K562 (cell line): Measurements from ENCODE around the gene PES1. TPM values are rescaled to one million over a fixed set of nuclear protein-coding genes. Genes with fewer than 3 reads are reported as not detected.

Experiments used
- ATAC-seq: fragments of 200-7000 bp; cut with Tn5 transposase; 3 replicates; pipeline ENCODE4 v1.9.1; 2020; ENCODE audit warnings: moderate library complexity
- BruUV-seq: library from RNA; stranded (reverse); fragments of 400-500 nt; replicated peaks from 2 replicates; lab custom pipeline; 2021; lab: Mats Ljungman, UMichigan
- CTCF ChIA-PET: fragments of 300-600 bp; formaldehyde crosslinking; extraction: SDS; loops from one replicate; lab custom pipeline; 2021; ENCODE audit warnings: low intra/inter-chr PET ratio; lab: Yijun Ruan, JAX
- POLR2A ChIA-PET: fragments of 300-600, 350-650 bp; sonication (Branson Sonifier 250); formaldehyde crosslinking; extraction: SDS; loops from one replicate; lab custom pipeline; 2021; ENCODE audit warnings: antibody characterized with exemption, inconsistent platforms; lab: Yijun Ruan, JAX
- DNase-seq, 4 experiments: peaks; one replicate each; pipeline versions ENCODE4 v3.0.0 to v3.0.0-alpha.2; 2011 to 2018; ENCODE audit warnings: low spot score in 3 of 4, mixed read lengths in 3 of 4; ENCODE audit errors: extremely low read depth in 1 of 4
- FAIRE-seq: peaks from 2 replicates; lab custom pipeline; 2011; peaks lifted over from hg19 to GRCh38; lab: Jason Lieb, UNC
- H2AFZ ChIP-seq: 2 replicates; pipeline ENCODE4 v1.6.0; 2011; ENCODE audit warnings: low read depth, low read length, control low read depth, inconsistent platforms
- H3K27ac ChIP-seq: fragments of 200-600 bp; 3 replicates; pipeline ENCODE4 v1.8.0; 2011; ENCODE audit warnings: low read depth, mild to moderate bottlenecking, control low read depth, inconsistent platforms, low read length, moderate library complexity, mixed read lengths; ENCODE audit errors: extremely low read depth
- H3K27me3 ChIP-seq, 2 experiments: fragments of 300-600 bp in 1 of 2; 2 replicates in 1 of 2; 3 replicates in 1 of 2; pipeline versions ENCODE4 v1.6.0 to v1.8.0; 2011; ENCODE audit warnings: inconsistent platforms in 2 of 2, low read length in 2 of 2, mild to moderate bottlenecking in 1 of 2, mixed read lengths in 1 of 2, moderate library complexity in 1 of 2; ENCODE audit not compliant: control insufficient read depth in 2 of 2, insufficient read depth in 2 of 2
- H3K36me3 ChIP-seq: fragments of 300-600 bp; 3 replicates; pipeline ENCODE4 v1.8.0; 2011; ENCODE audit warnings: mild to moderate bottlenecking, low read length, inconsistent platforms; ENCODE audit not compliant: control insufficient read depth, insufficient read depth
- H3K4me1 ChIP-seq, 2 experiments: fragments of 200-600 bp in 1 of 2; replicated peaks in 1 of 2; 2 replicates in 1 of 2; 3 replicates in 1 of 2; pipeline versions ENCODE4 v1.5.1 to v1.8.0; 2011; ENCODE audit warnings: inconsistent platforms in 2 of 2, low read length in 2 of 2, mild to moderate bottlenecking in 1 of 2, mixed read lengths in 1 of 2, moderate library complexity in 1 of 2; ENCODE audit not compliant: control insufficient read depth in 2 of 2, insufficient read depth in 2 of 2
- H3K4me2 ChIP-seq: 2 replicates; pipeline ENCODE4 v1.6.1; 2011; ENCODE audit warnings: low read length, control low read depth, inconsistent platforms, mixed read lengths; ENCODE audit not compliant: insufficient read depth
- H3K4me3 ChIP-seq: fragments of 200-600 bp; sonication (generic), shearing (Covaris generic); 2 replicates; pipeline ENCODE4 v1.5.1; 2016; ENCODE audit warnings: control low read depth, inconsistent platforms
- H3K79me2 ChIP-seq: fragments of 200-600 bp; 3 replicates; pipeline ENCODE4 v1.8.0; 2011; ENCODE audit warnings: low read length, inconsistent platforms; ENCODE audit not compliant: control insufficient read depth, insufficient read depth
- H3K9ac ChIP-seq, 2 experiments: 2 replicates each; pipeline versions ENCODE4 v1.6.0 to v1.6.1; 2011; ENCODE audit warnings: low read depth in 2 of 2, low read length in 2 of 2, control low read depth in 1 of 2, inconsistent platforms in 1 of 2, mild to moderate bottlenecking in 1 of 2, mixed read lengths in 1 of 2; ENCODE audit not compliant: insufficient read depth in 1 of 2
- H3K9me1 ChIP-seq: one replicate; pipeline ENCODE4 v1.6.0; 2011; ENCODE audit warnings: inconsistent platforms, mild to moderate bottlenecking, low read length, moderate library complexity; ENCODE audit not compliant: control insufficient read depth, insufficient read depth
- H3K9me3 ChIP-seq: replicated peaks from 2 replicates; pipeline ENCODE4 v1.5.1; 2011; ENCODE audit warnings: low read depth, low read length, inconsistent platforms; ENCODE audit not compliant: control insufficient read depth, insufficient read depth
- H4K20me1 ChIP-seq: replicated peaks from 2 replicates; pipeline ENCODE4 v1.6.1; 2011; ENCODE audit warnings: low read length, inconsistent platforms, mixed read lengths; ENCODE audit not compliant: control insufficient read depth, insufficient read depth
- ILF3 ChIP-seq: fragments of 450-650 bp; IDR thresholded peaks from 2 replicates; pipeline ENCODE4 v1.6.1; 2018; ENCODE audit warnings: antibody characterized with exemption, mild to moderate bottlenecking, moderate library complexity, borderline replicate concordance
- SRSF9 ChIP-seq: fragments of 200-400 bp; formaldehyde crosslinking; IDR thresholded peaks from 2 replicates; pipeline ENCODE4 v1.6.1; 2017; ENCODE audit warnings: low read depth, low read length, borderline replicate concordance
- TARDBP ChIP-seq: fragments of 450-650 bp; IDR thresholded peaks from 2 replicates; pipeline ENCODE4 v1.6.1; 2016
- TEAD1 ChIP-seq, 2 experiments: fragments of 450-650 bp in 1 of 2; sonication (generic) in 1 of 2; formaldehyde crosslinking; IDR thresholded peaks; 2 replicates each; pipeline versions ENCODE4 v1.4.0 to v1.8.0; 2020 to 2022; ENCODE audit warnings: mild to moderate bottlenecking in 2 of 2, missing genetic modification reagents in 1 of 2
- TSC22D4 ChIP-seq: fragments of 450-650 bp; IDR thresholded peaks from 2 replicates; pipeline ENCODE4 v1.6.1; 2016; ENCODE audit warnings: missing genetic modification characterization, missing biosample characterization, control low read depth
- ZBTB40 ChIP-seq, 2 experiments: fragments of 450-650 bp in 1 of 2; sonication (generic) in 1 of 2; formaldehyde crosslinking in 1 of 2; IDR thresholded peaks; 2 replicates each; pipeline versions ENCODE4 v1.7.1 to v1.9.0; 2016 to 2022; ENCODE audit warnings: inconsistent platforms in 1 of 2, mild to moderate bottlenecking in 1 of 2, missing genetic modification reagents in 1 of 2
- ZNF354B ChIP-seq: fragments of 250-450 bp; sonication (Bioruptor Pico); IDR thresholded peaks from 2 replicates; pipeline ENCODE4 v1.4.0; 2020
- ZNF431 ChIP-seq: sonication (generic); formaldehyde crosslinking; IDR thresholded peaks from 2 replicates; pipeline ENCODE4 v1.8.0; 2022; ENCODE audit warnings: mild to moderate bottlenecking, missing genetic modification reagents
- ZNF695 ChIP-seq: fragments of 450-650 bp; formaldehyde crosslinking; IDR thresholded peaks from 2 replicates; pipeline ENCODE4 v1.4.0; 2020; ENCODE audit warnings: mild to moderate bottlenecking, moderate library complexity
- WGBS: fragments of 100-300 bp; shearing (Covaris generic); methylation state at CpG from one replicate; pipeline ENCODE4 v1.1.6; 2016; ENCODE audit warnings: low coverage, mixed read lengths; ENCODE audit not compliant: insufficient coverage; ENCODE audit errors: missing lambda C conversion rate; 5-methylcytosine and 5-hydroxymethylcytosine counted together
- in situ Hi-C: fragments of 300-500 bp; cut with MboI; formaldehyde crosslinking; loops from 4 replicates; pipeline ENCODE4 v1.15.0; 2018; ENCODE audit warnings: inconsistent platforms, mixed read lengths
- intact Hi-C: fragments of 100-400 bp; cut with micrococcal nuclease; formaldehyde crosslinking; loops from 2 replicates; pipeline ENCODE4 v1.14.2; 2022
- polyA plus RNA-seq, 8 experiments: library from polyadenylated mRNA; depleted of rRNA in 4 of 8; stranded (reverse) in 5 of 8; unstranded in 3 of 8; fragments of >200 nt; fragmentation: Nextera tagmentation in 2 of 8; fragmentation: Illumina TruSeq in 1 of 8; extraction: Ambion mirVana in 2 of 8; extraction: Trizol in 1 of 8; gene quantifications; 2 replicates each; pipeline versions ENCODE4 v1.2.1 to v1.2.3, GENCODE V29; 2011 to 2014; ENCODE audit warnings: inconsistent platforms in 1 of 8, missing spikeins in 1 of 8
- total RNA-seq, 7 experiments: library from RNA; depleted of rRNA in 6 of 7; stranded (reverse); fragments of >200 nt in 6 of 7; fragmentation: Illumina TruSeq in 2 of 7; extraction: Trizol in 2 of 7; gene quantifications; 2 replicates each; pipeline versions ENCODE4 v1.2.1 to v1.2.3, GENCODE V29; 2011 to 2021; ENCODE audit warnings: low replicate concordance in 1 of 7
- TF ChIP-seq, protein P1 (sequence below): fragments of 450-650 bp; formaldehyde crosslinking; IDR thresholded peaks from 2 replicates; pipeline ENCODE4 v1.4.0; 2022; ENCODE audit warnings: missing genetic modification characterization

PES1 gene
- total and polyA plus RNA-seq, 9 of the 15 experiments (the other 6 are each of a cell fraction or from before 2014, with no cell fraction given) = 6.5 to 158 (median 94.3) TPM

DNA sequence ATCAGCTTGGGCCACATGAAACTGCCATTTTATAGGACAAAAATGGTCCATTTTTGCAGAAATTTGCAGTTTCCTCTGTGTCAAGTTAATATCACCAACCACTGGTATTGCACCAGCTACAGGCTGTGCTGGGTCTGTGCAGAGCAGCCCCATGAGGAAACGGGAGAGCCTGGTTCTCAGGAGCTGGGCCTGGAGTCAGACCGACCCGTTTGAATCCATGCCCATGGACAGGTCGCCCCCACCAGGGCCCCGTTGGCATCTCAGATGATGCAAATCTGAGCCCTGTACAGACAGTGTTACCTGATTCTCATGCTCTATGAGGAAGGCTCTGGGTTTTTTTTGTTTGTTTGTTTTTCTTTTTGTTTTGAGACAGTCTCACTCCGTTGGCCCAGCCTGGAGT, 35.3 kb downstream of the PES1 start:
- in situ Hi-C loops = no loop called here
- FAIRE-seq (no peak), DNase-seq (no peak), ATAC-seq (no peak)
- CTCF ChIA-PET = no interaction called here
- Histone ChIP-seq H3K4me1 (peaks cover 0 to 27% of the 10 kb centered on the region in 2 experiments; a peak in 3 of 5 replicates), H3K9me1 (no peaks in the 10 kb centered on the region), H2AFZ (no peak overlapping the region), H3K79me2 (no peaks in the 10 kb centered on the region), H3K9me3 (no peaks in the 10 kb centered on the region), H3K9ac (no peak overlapping the region), H3K27ac (no peak overlapping the region), H3K36me3 (no peaks in the 10 kb centered on the region), H3K27me3 (no peaks in the 10 kb centered on the region), H3K4me2 (no peak overlapping the region), H3K4me3 (no peak overlapping the region), H4K20me1 (no peaks in the 10 kb centered on the region)
- BruUV-seq = no TSS peak
- intact Hi-C loops = no loop called here
- WGBS = 36% methylated on average over 6 of the region's 6 CpGs
- POLR2A ChIA-PET = interaction anchor here (0.6 kb wide), 1 partner anchor 9 kb away, joined by 3 read pairs; no protein-coding TSS in a partner anchor
- no peak for TF ChIP-seq TARDBP
- TF ChIP-seq ZBTB40 (IDR thresholded peaks at IDR 0.05) = no peak
- no peak for TF ChIP-seq ZBTB40 (CRISPR knock-in tag; IDR thresholded peaks at IDR 0.05)
- no peak for TF ChIP-seq TEAD1 (CRISPR knock-in tag; IDR thresholded peaks at IDR 0.05)
- no peak for TF ChIP-seq ZNF354B
- TF ChIP-seq TSC22D4 (tag) = no peak
- TF ChIP-seq ZNF695 (CRISPR knock-in tag) = no peak
- TF ChIP-seq ILF3 = no peak
- TF ChIP-seq, protein P1, sequence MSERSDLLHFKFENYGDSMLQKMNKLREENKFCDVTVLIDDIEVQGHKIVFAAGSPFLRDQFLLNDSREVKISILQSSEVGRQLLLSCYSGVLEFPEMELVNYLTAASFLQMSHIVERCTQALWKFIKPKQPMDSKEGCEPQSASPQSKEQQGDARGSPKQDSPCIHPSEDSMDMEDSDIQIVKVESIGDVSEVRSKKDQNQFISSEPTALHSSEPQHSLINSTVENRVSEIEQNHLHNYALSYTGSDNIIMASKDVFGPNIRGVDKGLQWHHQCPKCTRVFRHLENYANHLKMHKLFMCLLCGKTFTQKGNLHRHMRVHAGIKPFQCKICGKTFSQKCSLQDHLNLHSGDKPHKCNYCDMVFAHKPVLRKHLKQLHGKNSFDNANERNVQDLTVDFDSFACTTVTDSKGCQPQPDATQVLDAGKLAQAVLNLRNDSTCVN = no peak
- TF ChIP-seq SRSF9 = no peak
- no peak for TF ChIP-seq ZNF431
